ENCODE data around the gene MIA3.

MIA3 gene

GRCh38 chr1:222618880-222619596, 1.1 kb downstream of the MIA3 start:
- no peak for DNase-seq

- DNase-seq, result no peak
Observed at GRCh38 chr1:222620566-222620965, 2.7 kb downstream of the MIA3 start.

GRCh38 chr1:222622765-222623164, 4.9 kb downstream of the MIA3 start:
- DNase-seq, result no peak

- no peak for DNase-seq
Observed at GRCh38 chr1:222623458-222623857, 5.6 kb downstream of the MIA3 start.

- DNase-seq, result no peak
Observed at GRCh38 chr1:222624214-222624613, 6.3 kb downstream of the MIA3 start.

- no peak for DNase-seq
Observed at GRCh38 chr1:222627232-222627631, 9.3 kb downstream of the MIA3 start.

- no peak for DNase-seq
Observed at GRCh38 chr1:222629921-222630535, 12.1 kb downstream of the MIA3 start.

GRCh38 chr1:222631611-222632208, 13.8 kb downstream of the MIA3 start:
- no peak for DNase-seq

- no peak for DNase-seq
Observed at GRCh38 chr1:222632749-222633148, 14.9 kb downstream of the MIA3 start.

- peak; percentile 25 for DNase-seq
Observed at GRCh38 chr1:222634180-222635013, 16.5 kb downstream of the MIA3 start.

- no peak for DNase-seq
Observed at GRCh38 chr1:222641269-222641948, 23.5 kb downstream of the MIA3 start.

GRCh38 chr1:222642468-222642867, 24.6 kb downstream of the MIA3 start:
- no peak for DNase-seq

GRCh38 chr1:222643606-222643937, 25.7 kb downstream of the MIA3 start:
- DNase-seq, result no peak

GRCh38 chr1:222643938-222644635, 26.2 kb downstream of the MIA3 start:
- peak; percentile 79 for DNase-seq

GRCh38 chr1:222644636-222644980, 26.7 kb downstream of the MIA3 start:
- DNase-seq, result no peak

- no peak for DNase-seq
Observed at GRCh38 chr1:222652676-222653075, 34.8 kb downstream of the MIA3 start.

GRCh38 chr1:222653178-222653827, 35.4 kb downstream of the MIA3 start:
- no peak for DNase-seq

GRCh38 chr1:222654849-222655248, 37.0 kb downstream of the MIA3 start:
- no peak for DNase-seq

GRCh38 chr1:222656391-222657155, 38.7 kb downstream of the MIA3 start:
- no peak for DNase-seq

- DNase-seq, result no peak
Observed at GRCh38 chr1:222657899-222658298, 40.0 kb downstream of the MIA3 start.

GRCh38 chr1:222663431-222663934, 45.6 kb downstream of the MIA3 start:
- no peak for DNase-seq

All from NCI-H187 treated with DMSO at 0.1 percent for 48 hours (cell line).